ENCODE data around the gene PM20D2.

PM20D2 gene

GRCh38 chr6:89204096-89204495 lies 58.2 kb downstream of the PM20D2 start:
- DNase-seq (ENCODE audit: low read depth in 2 of 2) = no peak

GRCh38 chr6:89205819-89206218 lies 60.0 kb downstream of the PM20D2 start:
- no peak for DNase-seq (ENCODE audit: low read depth in 2 of 2)

GRCh38 chr6:89208551-89208950 lies 62.7 kb downstream of the PM20D2 start:
- DNase-seq (ENCODE audit: low read depth in 2 of 2) = no peak

GRCh38 chr6:89209457-89209856 lies 63.6 kb downstream of the PM20D2 start:
- no peak for DNase-seq (ENCODE audit: low read depth in 2 of 2)

- no peak for DNase-seq (ENCODE audit: low read depth in 2 of 2)
Measured at GRCh38 chr6:89212472-89212871, 66.6 kb downstream of the PM20D2 start.

GRCh38 chr6:89214197-89214596 lies 68.3 kb downstream of the PM20D2 start:
- DNase-seq (ENCODE audit: low read depth in 2 of 2) = no peak

Measured in fibroblast of skin of left quadriceps (primary cell).